ENCODE results near the gene TUBAL3. TPM values are rescaled to one million over a fixed set of nuclear protein-coding genes. Genes with fewer than 3 reads are reported as not detected.

TUBAL3 gene
- total RNA-seq, 1 experiment from 2014 or later: 0.52 TPM

- H3K4me3 ChIP-seq: no peak overlapping the region
- H3K79me2 ChIP-seq (ENCODE audit: low read depth): peaks cover 67% of the 10 kb centered on the region
- H3K27me3 ChIP-seq (ENCODE audit: insufficient read depth, low read depth): no peaks in the 10 kb centered on the region
- 0 out of 2 replicates have a peak, but pooled peaks cover 4% of the 10 kb centered on the region for H3F3A ChIP-seq (ENCODE audit: insufficient read depth, low read depth)
- no peaks in the 10 kb centered on the region for H3K9me2 ChIP-seq (ENCODE audit: insufficient read depth)
- DNase-seq: no peak
- intact Hi-C loops (cut with micrococcal nuclease; ENCODE audit: unreplicated experiment): no loop called here
- no peak overlapping the region for H2AFZ ChIP-seq
- H4K20me1 ChIP-seq (ENCODE audit: insufficient read depth): no peaks in the 10 kb centered on the region
- POLR2A ChIA-PET (ENCODE audit: unreplicated experiment): interaction anchor here (0.7 kb wide), 1 partner anchor 226 kb away, joined by 5 read pairs; no protein-coding TSS in a partner anchor
- CTCF ChIA-PET: no interaction called here
- H3K27ac ChIP-seq: no peak overlapping the region
- no peak for TF ChIP-seq EZH2 (IDR thresholded peaks at IDR 0.05; ENCODE audit: low read depth)
- TF ChIP-seq, protein P1, sequence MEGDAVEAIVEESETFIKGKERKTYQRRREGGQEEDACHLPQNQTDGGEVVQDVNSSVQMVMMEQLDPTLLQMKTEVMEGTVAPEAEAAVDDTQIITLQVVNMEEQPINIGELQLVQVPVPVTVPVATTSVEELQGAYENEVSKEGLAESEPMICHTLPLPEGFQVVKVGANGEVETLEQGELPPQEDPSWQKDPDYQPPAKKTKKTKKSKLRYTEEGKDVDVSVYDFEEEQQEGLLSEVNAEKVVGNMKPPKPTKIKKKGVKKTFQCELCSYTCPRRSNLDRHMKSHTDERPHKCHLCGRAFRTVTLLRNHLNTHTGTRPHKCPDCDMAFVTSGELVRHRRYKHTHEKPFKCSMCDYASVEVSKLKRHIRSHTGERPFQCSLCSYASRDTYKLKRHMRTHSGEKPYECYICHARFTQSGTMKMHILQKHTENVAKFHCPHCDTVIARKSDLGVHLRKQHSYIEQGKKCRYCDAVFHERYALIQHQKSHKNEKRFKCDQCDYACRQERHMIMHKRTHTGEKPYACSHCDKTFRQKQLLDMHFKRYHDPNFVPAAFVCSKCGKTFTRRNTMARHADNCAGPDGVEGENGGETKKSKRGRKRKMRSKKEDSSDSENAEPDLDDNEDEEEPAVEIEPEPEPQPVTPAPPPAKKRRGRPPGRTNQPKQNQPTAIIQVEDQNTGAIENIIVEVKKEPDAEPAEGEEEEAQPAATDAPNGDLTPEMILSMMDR (conservative IDR thresholded peaks at IDR 0.05): no peak
- no peaks in the 10 kb centered on the region for H3K4me1 ChIP-seq (replicated peaks; ENCODE audit: insufficient read depth)
- H3K9me3 ChIP-seq (ENCODE audit: insufficient read depth, low read depth): no peaks in the 10 kb centered on the region
- no peak overlapping the region for H3K4me2 ChIP-seq
- no TSS peak for BruUV-seq (replicated peaks)
- H3K36me3 ChIP-seq (ENCODE audit: low read depth): 0 out of 2 replicates have a peak, but pooled peaks cover 7% of the 10 kb centered on the region
Measured at GRCh38 chr10:5424751-5425150, 20.1 kb upstream of the TUBAL3 start.

DNA sequence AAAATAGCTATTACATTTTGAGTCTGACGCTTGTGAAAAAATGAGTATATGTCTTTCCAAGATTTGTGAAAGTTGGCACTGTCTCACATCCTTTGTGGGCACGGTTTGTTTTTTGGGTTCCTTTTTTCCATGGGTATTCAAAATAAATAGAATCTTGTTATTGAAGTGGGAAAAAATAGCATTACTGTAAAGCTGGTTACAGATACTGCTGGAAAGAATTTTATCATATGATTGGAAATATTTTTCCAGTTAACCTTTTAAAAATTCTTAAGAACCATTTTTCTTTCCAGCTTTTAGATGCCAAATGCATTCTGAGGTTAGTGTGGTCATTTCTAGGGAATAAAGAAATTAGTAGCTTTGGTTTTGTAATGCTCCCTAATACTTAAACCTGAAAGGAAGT, 19.1 kb upstream of the TUBAL3 start:
- BruUV-seq (replicated peaks): no TSS peak
- H3F3A ChIP-seq (ENCODE audit: insufficient read depth, low read depth): peaks cover 4% of the 10 kb centered on the region; the same call in 1 of the 2 replicates
- TF ChIP-seq, protein P1 (conservative IDR thresholded peaks at IDR 0.05): no peak
- TF ChIP-seq EZH2 (IDR thresholded peaks at IDR 0.05; ENCODE audit: low read depth): no peak
- H3K27me3 ChIP-seq (ENCODE audit: insufficient read depth, low read depth): no peaks in the 10 kb centered on the region
- H3K27ac ChIP-seq: no peak overlapping the region
- H3K79me2 ChIP-seq (ENCODE audit: low read depth): peaks cover 77% of the 10 kb centered on the region
- H2AFZ ChIP-seq: no peak overlapping the region
- H3K9me3 ChIP-seq (ENCODE audit: insufficient read depth, low read depth): no peaks in the 10 kb centered on the region; the same call in 1 of the 2 replicates
- CTCF ChIA-PET: no interaction called here
- H3K4me1 ChIP-seq (replicated peaks; ENCODE audit: insufficient read depth): no peaks in the 10 kb centered on the region
- no peak overlapping the region for H3K4me3 ChIP-seq
- H3K9me2 ChIP-seq (ENCODE audit: insufficient read depth): no peaks in the 10 kb centered on the region
- 0 out of 2 replicates have a peak, but pooled peaks cover 4% of the 10 kb centered on the region for H3K36me3 ChIP-seq (ENCODE audit: low read depth)
- no peak overlapping the region for H3K4me2 ChIP-seq
- H4K20me1 ChIP-seq (ENCODE audit: insufficient read depth): no peaks in the 10 kb centered on the region
- POLR2A ChIA-PET (ENCODE audit: unreplicated experiment): interaction anchor here (0.6 kb wide), 2 partner anchors 460 to 486 kb away, joined by 4 to 5 read pairs; partner anchors contain the start of gene AKR1C1
- intact Hi-C loops (cut with micrococcal nuclease; ENCODE audit: unreplicated experiment): no loop called here
- no peak for DNase-seq

DNA sequence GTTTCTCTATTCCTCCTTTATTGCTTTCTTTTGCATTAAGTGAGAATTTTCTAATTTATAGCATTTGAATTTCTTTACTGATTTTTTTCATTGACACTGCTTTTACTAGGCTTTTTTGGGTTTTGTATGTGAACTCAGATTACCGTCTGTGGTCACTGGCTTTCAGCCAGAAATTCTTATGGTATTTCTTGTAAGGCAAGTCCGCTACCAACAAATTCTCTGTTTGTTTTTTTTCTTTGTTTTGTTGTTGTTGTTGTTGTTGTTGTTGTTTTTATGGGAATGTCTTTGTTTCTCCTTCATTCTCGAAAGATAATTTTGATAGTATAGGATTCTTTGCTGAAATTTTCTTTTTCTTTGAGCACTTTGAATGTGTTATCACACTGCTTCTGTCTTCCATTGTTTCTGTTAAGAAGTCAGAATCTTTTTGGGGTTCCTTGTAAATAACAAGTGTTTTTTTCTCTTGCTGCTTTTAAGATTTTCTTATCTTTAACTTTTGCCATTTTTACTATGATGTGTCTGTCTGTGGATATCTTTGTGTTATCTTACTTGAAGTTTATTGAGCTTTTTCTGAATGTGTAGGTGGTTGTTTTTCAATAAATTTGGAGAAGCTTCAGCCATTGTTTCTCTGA, 15.0 kb upstream of the TUBAL3 start:
- Histone ChIP-seq H3K9me3 (ENCODE audit: insufficient read depth, low read depth) (peaks cover 10% of the 10 kb centered on the region; the same call in 1 of the 2 replicates), H3K9me2 (ENCODE audit: insufficient read depth) (no peaks in the 10 kb centered on the region), H3K36me3 (ENCODE audit: low read depth) (peaks cover 18% of the 10 kb centered on the region; the same call in 1 of the 2 replicates), H3K4me3 (no peak overlapping the region), H2AFZ (no peak overlapping the region), H3F3A (ENCODE audit: insufficient read depth, low read depth) (peaks cover 10% of the 10 kb centered on the region), H3K4me2 (no peak overlapping the region), H3K4me1 (replicated peaks; ENCODE audit: insufficient read depth) (peaks cover 4% of the 10 kb centered on the region; the same call in 1 of the 2 replicates), H3K79me2 (ENCODE audit: low read depth) (peaks cover 100% of the 10 kb centered on the region), H3K27ac (no peak overlapping the region), H3K27me3 (ENCODE audit: insufficient read depth, low read depth) (no peaks in the 10 kb centered on the region), H4K20me1 (ENCODE audit: insufficient read depth) (no peaks in the 10 kb centered on the region)
- intact Hi-C loops (cut with micrococcal nuclease; ENCODE audit: unreplicated experiment): no loop called here
- no TSS peak for BruUV-seq (replicated peaks)
- no peak for DNase-seq
- TF ChIP-seq EZH2 (IDR thresholded peaks at IDR 0.05; ENCODE audit: low read depth): no peak
- TF ChIP-seq, protein P1 (conservative IDR thresholded peaks at IDR 0.05): no peak
- CTCF ChIA-PET: interaction anchor here (0.6 kb wide), 1 partner anchor 235 kb away, joined by 5 read pairs; no protein-coding TSS in a partner anchor
- POLR2A ChIA-PET (ENCODE audit: unreplicated experiment): no interaction called here
